Stimulated activated CD4-positive, alpha-beta T cell treated with anti-CD3 and anti-CD28 coated beads, TNF-alpha, amount 100 ng/mL, for 1 hour (primary cell): ENCODE measurements around the gene LRRC42.

Experiments used
- DNase-seq, 3 donors: peaks; one replicate each; pipeline ENCODE4 v3.0.0-alpha.2; 2020; ENCODE audit warnings: low read depth in 3 of 3, low spot score in 1 of 3

LRRC42 gene

DNA sequence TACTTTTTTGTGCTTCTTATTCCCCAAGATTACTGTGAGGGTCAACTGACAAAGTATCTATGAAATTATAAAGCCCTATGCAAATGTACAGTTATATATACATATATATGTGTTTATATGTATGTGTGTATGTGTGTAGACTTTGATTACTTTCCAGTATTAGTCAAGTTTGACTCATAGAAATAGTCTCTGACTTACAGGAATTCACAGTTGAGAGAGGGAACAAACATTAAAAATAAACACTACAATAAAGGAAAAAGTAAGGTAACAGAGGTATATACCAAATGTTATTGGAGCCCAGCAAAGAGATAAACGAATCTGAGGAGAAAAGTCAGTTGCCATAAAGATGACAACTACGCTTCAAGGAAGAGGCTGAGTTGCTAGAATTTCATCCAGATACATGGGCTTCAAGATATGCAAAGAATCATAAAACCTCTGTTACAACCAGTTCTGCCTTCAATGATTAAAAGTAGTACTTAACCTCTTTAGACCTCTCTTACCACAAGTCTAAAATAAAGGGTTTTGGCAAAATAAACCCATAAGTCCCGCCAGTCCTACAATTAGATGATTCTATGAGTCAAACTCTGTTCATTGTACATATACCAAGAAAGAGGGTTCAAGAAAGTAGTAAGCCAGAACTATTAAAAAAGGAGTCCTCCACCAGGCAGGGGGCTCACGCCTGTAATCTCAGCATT, 7.9 kb upstream of the LRRC42 start:
- DNase-seq: no peak

DNA sequence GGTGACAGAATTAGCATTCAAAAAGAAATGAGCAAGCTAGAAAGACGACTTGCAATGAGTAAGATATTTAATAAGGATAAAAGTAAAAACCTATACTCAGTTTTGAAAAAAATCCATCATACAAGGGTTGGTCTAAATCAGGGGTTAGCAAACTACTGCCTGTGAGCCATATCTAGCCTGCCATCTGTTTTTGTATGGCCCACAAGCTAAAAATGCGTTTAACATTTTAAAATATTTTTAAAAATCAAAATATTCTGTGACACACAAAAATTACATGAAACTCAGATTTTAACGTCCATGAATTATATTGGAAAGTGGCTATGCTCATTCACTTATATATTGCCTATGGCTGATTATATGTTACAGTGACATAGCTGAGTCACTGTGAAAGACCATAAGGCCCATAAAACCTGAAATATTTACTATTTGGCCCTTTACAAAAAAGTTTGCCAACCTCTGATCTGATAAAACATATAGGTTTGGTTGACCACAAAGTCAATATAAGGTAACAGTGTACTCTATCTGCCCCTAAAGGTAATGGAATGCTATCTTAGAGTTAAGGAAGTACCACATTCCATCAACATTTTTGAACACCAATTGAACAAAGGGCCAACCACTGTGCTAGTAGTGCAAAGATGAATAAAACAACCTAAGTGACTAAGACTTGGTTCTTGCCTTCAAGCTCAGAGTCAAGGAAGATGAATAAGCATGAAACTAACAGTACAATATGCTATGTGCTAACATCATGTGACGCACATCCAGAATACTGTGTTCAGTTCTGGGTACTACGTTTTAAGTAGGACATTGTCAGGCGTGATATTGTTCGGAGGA, 3.8 kb upstream of the LRRC42 start:
- no peak for DNase-seq

DNA sequence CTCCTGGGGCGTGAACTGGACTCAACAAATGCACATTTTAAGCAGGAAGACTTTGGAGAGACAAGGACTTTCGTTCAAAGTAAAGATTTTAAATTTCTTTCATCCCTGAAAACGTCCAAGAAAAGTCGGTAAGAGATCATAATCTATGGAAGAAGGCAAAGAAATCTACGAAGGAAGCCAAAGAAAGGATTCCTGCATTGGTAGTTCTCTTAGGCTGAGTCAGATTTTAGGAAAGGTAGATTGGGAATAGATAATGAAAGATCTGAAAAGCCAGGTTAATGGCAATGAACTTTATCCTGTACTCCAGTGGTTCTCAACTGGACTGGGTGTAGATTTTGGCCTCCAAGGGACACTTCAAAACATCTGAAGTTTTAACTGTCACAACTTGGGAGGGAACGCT, 3.1 kb upstream of the LRRC42 start:
- DNase-seq: no peak

DNA sequence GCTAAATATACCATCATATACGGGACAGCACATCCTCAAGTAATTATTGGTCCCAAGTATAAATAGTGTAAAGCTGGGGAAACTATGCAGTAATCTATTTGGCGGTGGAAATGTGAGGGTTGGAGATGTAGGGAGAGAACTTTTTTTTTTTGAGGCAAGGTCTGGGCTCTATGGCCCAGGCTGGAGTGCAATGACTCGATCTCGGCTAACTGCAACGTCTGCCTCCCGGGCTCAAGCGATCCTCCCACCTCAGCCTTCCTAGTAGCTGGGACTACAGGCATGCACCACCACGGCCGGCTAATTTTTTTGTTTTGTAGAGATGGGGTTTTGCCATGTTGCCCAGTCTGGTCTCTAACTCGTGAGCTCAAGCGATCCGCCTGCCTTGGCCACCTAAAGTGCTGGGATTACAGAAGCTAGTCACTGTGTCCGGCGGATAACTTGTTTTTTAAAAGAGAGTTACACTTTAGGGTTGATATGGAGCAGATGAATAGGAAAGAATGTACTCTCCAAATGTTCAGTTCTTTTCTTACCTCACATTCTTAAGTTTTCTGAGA, 2.6 kb upstream of the LRRC42 start:
- DNase-seq: no peak

DNA sequence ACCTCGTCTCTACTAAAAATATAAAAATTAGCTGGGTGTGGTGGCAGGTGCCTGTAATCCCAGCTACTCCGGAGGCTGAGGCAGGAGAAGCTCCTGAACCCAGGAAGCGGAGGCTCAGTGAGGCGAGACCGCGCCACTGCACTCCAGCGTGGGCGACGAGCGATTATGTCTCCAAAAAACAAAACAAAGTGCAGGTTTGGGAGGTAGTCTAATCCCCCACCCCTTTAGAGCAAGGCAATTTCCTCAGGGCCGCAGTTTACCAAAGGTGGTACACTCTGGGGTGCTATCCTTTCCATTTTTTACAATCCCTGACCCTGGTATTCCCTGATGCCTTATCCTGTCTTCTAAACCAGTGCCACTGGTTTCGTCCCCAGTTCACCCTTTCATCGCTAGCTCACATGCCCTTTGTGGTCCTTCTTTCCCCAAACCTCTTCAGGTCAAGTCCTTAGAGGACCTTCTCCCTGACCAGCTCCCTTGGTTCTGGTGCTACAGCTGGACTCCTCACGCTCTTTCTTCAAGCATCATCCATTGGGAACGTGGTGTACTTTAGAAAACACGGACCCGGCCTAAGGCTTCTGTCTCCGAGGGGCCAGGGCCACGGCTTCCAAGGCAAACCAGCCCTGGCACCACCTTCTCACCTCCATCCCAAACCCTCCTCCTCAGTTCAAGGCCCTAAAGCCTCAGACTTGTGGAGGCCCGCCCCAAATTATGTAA, 1.5 kb upstream of the LRRC42 start:
- DNase-seq: no peak

DNA sequence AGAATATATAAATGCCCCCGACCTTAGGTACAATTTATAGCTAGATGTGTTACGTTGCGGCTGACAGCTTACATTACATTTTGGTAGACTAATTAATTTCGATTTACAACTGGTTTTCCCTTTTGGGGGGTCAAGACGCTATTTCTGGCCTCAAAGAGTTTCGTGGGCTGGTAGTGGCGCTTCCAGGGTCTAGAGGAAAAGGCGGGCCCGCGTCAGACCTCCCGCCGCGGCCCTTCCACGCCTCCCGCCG, 1.0 kb upstream of the LRRC42 start:
- no peak for DNase-seq

DNA sequence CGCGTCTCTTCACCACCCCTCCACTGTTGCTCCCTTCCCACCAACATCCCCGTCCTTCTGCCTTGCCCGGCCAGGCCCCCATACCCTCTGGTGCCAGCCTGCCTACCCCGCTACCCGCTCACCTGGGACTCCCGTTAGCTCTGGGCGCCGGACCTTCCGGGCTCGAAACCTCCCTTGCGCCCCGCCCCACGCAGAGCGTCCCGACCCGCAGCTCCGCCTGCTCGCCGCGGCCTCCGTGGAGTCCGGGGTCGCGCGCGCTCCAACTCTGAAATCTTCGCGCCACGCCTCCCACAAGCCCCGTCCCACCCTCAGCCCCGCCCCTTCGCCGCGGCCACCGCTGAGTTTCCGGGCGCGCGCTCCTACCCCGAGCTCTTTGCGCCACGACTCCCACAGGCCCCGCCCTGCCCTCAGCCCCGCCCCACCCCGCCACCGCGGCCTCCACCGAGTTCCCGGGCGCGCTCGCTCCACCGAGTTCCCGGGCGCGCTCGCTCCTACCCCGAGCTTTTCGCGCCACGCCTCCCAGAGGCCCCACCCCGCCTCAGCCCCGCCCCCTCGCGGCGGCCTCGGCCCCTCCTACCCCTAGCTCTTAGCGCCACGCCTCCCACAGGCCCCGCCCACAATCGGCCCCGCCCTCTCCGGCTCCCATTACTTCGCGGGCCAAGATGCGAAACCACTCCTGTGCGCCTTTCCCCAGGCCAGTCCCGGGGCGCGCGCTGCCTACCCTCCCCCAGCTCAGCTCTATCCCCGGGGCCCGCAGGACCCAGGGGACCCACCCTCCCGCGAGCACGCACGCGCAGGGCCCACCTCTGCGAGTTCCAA, 508 bp upstream of the LRRC42 start, which contains the start of gene IFT25:
Gene IFT25 (minus strand): TSS at position 267 of the 819 bp plus-strand sequence. CDS start 5,617 bp downstream, outside the sequence.
- peak; percentile 96 to 100 (median 98) for DNase-seq

DNA sequence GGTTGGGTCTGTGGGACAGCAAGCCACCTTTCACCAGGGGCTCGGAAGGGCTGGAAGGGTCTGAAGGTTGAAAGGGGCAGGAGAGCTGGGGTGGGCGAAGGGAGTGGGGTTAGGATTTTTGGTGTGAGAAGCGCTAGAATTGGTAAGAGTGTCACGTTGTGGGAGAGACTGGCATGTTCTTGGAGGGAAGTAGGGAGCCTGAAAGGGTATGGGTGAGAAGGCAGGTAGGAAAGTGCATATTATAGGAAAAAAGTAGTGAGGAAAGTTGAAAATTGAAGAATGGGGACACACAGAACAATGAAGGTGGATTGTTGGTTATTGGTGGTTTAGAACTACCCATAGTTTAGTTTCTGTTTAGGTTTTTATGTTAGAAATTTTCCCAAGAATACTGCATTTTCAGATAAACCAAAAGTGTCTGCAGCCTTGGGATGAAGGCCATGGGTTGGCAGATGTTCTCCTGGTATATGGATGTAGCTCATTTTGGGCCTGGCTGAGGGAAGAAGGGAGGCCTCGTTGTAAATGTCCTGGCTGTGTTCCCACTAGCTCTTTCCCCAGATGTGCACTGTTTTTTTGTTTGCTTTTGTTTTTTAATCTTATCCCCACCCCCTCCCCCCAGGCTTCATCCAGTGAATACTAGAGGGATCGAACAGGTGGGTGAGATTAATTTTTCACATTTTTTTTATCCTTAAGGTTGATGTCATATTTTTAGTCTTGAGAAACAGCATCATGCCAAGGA, 1.2 kb downstream of the LRRC42 start:
- no peak for DNase-seq

DNA sequence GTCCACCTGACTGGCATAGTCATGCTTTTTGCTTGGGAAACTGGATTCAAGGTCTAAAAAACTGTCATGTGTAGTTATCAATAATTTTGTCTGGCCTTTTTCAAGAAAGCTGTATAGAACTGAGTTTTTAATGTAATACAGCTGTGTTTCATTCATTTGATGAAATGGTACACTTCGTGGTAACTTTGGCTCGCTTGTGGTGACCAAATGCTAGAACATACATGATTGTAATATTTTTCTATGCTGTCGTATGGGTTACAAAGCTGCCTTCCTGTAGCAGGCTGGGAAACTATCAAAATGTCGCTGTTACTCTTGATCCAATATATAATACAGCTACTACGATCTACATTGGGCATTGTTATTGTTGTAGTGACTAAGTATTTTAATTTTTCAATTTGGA, 2.1 kb downstream of the LRRC42 start:
- DNase-seq: no peak

DNA sequence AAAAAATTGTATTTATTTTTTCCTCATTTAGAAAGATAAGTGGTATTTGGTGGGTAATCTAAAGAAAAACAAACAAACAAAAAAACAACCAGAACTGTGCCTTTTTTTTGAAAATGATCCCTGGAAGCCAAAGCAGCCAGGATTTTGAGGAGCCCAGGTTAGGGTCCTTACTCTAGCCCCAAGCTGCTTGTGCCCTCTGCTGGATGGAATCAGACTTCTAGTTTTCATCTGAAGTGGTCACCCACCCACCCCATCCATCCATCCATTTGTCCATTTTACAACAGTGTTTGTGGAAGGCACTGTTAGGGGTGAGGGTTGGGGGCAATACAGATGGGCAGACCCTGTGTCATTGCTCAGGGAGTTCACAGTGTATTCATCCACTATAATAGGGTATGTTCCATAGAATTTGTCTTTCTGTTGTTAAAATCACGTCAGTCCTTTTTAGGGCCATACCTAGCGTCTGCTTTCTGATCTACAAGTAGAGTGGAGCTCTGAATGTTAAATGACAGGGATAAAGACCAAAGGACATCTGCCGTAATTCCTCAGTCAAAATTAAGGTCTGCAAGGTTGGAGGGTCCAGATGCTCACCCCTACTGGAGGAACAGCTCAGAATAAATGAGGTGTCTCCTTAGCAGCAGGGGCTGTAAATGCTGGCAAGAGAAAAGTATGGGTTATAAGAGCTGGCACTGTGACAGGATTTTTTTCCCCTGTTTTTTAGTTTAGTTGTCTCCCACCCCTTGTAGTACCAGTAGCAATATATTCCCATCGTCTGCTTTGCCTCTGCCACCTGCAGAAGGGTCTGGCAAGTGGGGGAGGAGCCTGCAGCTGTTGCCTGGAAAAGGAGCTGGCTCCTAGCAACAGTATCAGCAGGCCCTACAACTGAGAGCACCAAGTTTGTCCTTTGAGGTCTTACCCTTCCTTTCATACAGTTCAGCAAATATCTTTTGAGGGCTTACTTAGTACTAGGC, 3.2 kb downstream of the LRRC42 start:
- no peak for DNase-seq

DNA sequence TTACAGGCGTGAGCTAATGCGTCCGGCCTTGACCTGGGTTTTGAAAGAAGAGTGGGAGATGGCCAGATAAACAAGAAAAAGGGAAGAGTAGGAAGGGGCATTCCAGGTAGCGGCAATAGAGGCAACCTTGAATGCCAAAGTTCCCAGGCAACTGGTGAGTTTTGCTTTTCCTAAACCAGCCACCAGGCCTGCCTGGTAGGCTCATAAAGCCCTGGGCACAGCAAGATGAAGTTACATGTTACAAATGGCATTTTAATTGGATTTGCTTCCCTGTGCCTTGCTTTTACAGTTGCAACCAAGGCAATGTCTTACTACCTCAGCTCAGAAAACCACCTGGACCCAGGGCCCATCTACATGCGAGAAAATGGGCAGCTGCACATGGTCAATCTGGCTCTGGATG, 5.5 kb downstream of the LRRC42 start:
- DNase-seq: no peak

DNA sequence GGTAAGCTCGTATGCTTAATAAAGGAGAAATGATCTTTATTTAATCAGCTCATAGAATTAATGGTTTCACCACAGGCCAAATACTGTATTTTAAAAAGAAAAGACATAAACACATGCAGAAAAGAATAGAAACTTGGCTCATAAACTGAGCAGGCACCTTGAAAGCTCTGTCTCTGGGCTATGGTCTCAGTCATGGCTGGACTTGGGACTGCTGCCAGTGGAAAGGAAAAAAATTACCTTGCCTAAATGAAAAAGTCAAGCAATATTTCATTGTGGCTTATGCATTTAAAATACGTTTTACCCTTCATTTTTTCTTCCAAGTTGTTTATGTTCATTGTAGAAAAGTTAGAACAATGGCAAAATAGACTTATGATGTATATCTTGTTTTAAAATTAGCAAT, 8.0 kb downstream of the LRRC42 start:
- no peak for DNase-seq

DNA sequence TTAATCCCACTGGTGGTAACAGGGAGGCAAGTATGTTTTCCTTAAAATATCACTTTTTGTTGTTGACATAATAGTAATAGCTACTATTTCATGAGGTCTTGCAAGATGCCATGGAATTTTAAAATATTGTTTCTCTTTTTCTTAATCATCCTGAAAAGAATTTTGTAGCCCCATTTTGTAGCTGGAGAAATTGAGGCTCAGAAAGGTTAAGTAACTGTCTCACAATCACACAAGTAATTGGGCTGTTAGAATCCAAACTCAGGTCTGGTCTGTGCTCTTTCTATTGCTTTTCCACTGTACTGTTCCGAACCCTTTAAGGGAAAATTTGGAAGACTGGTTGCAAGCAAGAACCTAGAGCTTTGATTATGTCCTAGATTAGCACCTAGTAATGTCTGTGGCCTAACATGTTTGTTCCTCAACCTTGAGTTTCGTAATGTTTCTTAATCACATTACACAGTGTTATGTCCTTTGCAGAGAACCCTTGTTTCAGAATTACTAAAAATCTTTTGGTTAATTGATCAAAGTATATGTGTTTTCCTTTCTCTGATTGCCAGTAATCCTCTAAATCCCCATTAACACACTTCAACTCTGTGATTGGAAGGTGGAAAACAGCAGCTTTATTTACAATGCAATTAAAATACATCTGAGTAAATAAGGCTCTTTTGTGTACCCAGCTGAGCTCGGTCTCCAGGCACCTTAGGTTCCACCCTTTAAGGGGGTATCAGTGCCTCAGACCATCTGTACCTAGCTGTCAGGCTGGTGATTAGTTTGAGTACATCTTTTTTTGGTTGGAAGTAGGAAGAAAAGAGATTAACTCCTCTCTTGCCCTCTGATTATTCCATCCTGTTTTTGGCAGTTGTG, 10.4 kb downstream of the LRRC42 start:
- no peak for DNase-seq

DNA sequence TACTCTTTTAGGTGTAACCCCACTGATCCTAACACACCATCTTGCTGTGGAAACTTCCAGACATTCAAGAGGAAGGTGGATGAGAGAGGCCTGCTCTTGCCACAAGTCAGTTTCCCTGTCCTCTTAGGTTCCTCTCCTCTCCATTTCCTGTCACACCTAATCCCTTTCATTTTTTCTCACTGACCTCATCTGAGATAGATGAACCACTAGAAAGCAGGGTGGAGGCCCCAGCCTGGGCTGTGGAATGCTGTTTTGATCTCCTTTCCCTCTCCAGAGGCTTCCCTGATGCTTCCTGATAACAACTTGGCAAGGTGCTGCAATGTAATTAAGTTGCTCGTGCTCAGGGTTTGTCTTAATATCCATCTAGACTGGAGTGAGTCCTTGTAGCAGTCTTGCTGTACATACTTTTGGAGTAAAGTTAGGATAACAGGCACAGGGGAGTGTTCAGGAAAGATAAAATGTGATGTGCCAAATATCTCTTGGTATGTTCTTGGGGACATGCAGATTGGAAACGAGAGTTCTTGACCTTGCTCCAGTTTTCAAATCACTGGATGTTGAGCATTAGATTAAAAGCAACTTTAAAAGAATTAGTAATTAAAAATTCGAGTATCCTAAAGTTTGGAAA, 11.2 kb downstream of the LRRC42 start:
- DNase-seq: no peak

DNA sequence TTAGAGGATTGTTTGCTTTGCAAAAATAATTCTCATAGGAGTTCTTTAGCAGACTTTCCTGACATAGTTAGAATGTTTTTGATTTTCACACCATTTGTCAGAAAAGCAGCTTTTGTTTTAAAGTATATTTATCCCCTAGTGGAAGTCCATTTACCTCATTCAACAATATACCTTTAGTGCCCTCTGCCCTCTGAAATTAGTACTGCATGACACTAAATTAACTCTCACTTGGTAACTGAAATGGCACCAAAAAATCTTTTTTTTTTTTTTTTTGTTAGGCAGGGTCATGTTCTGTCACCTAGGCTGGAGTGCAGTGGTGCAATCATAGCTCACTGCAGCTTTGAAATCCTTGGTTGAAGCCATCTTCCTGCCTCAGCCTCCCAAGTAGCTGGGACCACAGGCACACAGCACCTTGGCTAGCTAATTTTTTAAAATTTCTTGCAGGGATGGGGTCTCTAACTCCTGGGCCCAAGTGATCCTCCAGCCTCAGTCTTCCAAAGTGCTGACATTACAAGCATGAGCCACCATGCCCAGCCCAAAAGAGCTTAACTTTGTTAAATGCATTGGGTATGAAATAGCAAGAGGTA, 13.6 kb downstream of the LRRC42 start:
- DNase-seq: no peak

DNA sequence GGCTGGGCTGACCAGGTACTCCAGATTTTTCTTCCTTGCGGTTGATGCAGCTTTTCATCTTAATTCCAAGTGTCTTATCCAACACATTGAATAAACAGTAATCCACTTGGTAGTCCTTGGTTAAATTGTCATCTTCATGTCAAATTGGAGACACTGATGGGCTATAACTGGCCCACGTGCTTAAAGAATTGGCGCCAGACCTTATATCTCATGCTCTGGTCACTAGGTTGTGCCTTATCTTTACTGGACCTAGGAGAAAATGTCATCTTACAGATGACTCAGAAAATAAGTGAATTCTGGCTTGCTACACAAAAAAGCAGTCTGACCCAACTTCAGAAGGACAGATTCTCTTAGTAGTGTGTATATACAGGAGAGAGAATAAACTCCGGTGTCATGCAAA, 16.2 kb downstream of the LRRC42 start:
- no peak for DNase-seq

DNA sequence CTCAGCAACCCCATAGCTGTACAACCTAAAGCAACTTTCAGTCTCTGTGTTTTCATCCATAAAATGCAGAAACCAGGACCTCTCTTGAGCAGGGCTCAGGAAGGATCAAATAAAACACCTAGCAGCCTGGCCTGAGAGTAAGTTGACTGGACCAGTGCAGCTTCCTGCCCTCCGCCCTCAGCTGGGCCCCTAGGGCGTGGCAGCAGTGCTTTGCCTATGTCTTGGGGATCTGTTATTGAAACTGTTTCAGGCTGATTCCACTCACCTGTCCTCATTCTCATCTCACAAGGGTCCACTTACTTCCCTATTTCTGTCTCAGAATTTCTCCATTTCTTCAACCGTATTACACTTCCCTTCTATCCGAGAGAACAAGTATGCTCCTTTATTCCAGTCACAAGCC, 17.3 kb downstream of the LRRC42 start:
- no peak for DNase-seq
